Esophagus squamous epithelium (tissue), 5 donors: Measurements from ENCODE around the gene RCAN2. TPM values are rescaled to one million over a fixed set of nuclear protein-coding genes. Genes with fewer than 3 reads are reported as not detected.

Experiments
- DNase-seq: peaks from one replicate; lab custom pipeline; 2025; lab: John Stamatoyannopoulos, UW
- H3K27ac ChIP-seq, 4 donors: fragments of 200-600 bp; sonication (generic); one replicate each; pipeline ENCODE4 v1.5.1; 2016 to 2019; ENCODE audit warnings: mild to moderate bottlenecking in 1 of 4
- H3K27me3 ChIP-seq, 4 donors: fragments of 200-600 bp; sonication (generic); 1 replicate in 3 of 4; 2 replicates in 1 of 4; pipeline versions ENCODE4 v1.5.1 to v1.6.0; 2017 to 2021; ENCODE audit warnings: antibody characterized with exemption in 1 of 4
- H3K36me3 ChIP-seq, 3 donors: fragments of 200-600 bp; sonication (generic); one replicate each; pipeline ENCODE4 v1.5.1; 2016 to 2019
- H3K4me1 ChIP-seq, 3 donors: fragments of 200-600 bp; sonication (generic); one replicate each; pipeline ENCODE4 v1.5.1; 2017 to 2019
- H3K4me3 ChIP-seq, 4 donors: fragments of 200-600 bp; sonication (generic); 1 replicate in 3 of 4; 2 replicates in 1 of 4; pipeline ENCODE4 v1.5.1; 2016 to 2019; ENCODE audit warnings: mild to moderate bottlenecking in 2 of 4, moderate library complexity in 1 of 4
- H3K9me3 ChIP-seq, 3 donors: fragments of 200-600 bp; sonication (generic); one replicate each; pipeline ENCODE4 v1.5.1; 2016 to 2019
- POLR2A ChIP-seq, 4 donors: fragments of 450-650 bp; IDR thresholded peaks; one replicate each; pipeline ENCODE4 v1.6.1; 2017; ENCODE audit warnings: antibody characterized with exemption in 4 of 4, mild to moderate bottlenecking in 4 of 4, moderate library complexity in 3 of 4
- WGBS, 2 donors: methylation state at CpG; one replicate each; pipeline ENCODE4 v1.1.5; 2018; 5-methylcytosine and 5-hydroxymethylcytosine counted together
- intact Hi-C: fragments of 100-400 bp; cut with DNase I; formaldehyde crosslinking; loops from one replicate; pipeline ENCODE4 v1.15.0; 2022
- total RNA-seq, 4 donors: library from RNA; depleted of rRNA; stranded (reverse); fragments of >200 nt; gene quantifications; one replicate each; pipeline ENCODE4 v1.1.0, GENCODE V29; 2016
- TF ChIP-seq, protein P1 (sequence below), 6 experiments: fragments of 450-650 bp in 4 of 6; fragments of 200-600 bp in 2 of 6; sonication (generic) in 2 of 6; IDR thresholded peaks; one replicate each; pipeline ENCODE4 v1.5.1; 2016 to 2019; ENCODE audit warnings: antibody characterized with exemption in 6 of 6, mild to moderate bottlenecking in 4 of 6, moderate library complexity in 4 of 6
- donor health status: DM: yes; HTN: yes; CAD: no.

RCAN2 gene
- total RNA-seq, 4 donors from 2014 or later, result 1.4 to 12.4 (median 4.0) TPM

DNA sequence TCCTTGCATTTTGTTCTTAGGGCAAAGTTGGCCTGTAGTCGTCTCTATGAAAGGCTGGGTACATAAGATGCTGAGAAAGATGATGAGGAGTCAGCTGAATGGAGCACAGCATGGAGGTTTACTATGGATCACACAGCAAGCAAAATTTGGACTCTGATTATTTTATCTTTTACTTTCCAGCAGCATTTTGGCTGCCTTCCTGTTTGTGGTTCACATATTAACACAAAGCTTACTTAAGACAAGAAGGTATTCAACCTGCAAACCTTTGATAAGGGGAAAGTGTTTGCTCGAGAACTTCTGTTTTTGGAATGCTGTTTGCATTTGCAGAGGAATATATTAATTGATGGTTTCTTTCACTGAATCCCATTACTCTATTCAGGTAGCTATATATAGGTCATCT is 217.3 kb downstream of the RCAN2 start:
- WGBS, 2 donors, result 27 to 51% methylated on average over 2 of the region's 2 CpGs
- no peak for DNase-seq
- no peaks in the 10 kb centered on the region for H3K4me1 ChIP-seq
- no peak overlapping the region for H3K27ac ChIP-seq
- H3K36me3 ChIP-seq, result no peaks in the 10 kb centered on the region
- no peak overlapping the region for H3K4me3 ChIP-seq
- no peaks in the 10 kb centered on the region for H3K27me3 ChIP-seq
- no peaks in the 10 kb centered on the region for H3K9me3 ChIP-seq
- intact Hi-C loops, result no loop called here
- TF ChIP-seq, protein P1, sequence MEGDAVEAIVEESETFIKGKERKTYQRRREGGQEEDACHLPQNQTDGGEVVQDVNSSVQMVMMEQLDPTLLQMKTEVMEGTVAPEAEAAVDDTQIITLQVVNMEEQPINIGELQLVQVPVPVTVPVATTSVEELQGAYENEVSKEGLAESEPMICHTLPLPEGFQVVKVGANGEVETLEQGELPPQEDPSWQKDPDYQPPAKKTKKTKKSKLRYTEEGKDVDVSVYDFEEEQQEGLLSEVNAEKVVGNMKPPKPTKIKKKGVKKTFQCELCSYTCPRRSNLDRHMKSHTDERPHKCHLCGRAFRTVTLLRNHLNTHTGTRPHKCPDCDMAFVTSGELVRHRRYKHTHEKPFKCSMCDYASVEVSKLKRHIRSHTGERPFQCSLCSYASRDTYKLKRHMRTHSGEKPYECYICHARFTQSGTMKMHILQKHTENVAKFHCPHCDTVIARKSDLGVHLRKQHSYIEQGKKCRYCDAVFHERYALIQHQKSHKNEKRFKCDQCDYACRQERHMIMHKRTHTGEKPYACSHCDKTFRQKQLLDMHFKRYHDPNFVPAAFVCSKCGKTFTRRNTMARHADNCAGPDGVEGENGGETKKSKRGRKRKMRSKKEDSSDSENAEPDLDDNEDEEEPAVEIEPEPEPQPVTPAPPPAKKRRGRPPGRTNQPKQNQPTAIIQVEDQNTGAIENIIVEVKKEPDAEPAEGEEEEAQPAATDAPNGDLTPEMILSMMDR (IDR thresholded peaks at IDR 0.05), result no peak
- no peak for TF ChIP-seq POLR2A (IDR thresholded peaks at IDR 0.05)

GRCh38 chr6:46271728-46272127 is 219.5 kb downstream of the RCAN2 start:
- Histone ChIP-seq H3K27me3 (no peaks in the 10 kb centered on the region), H3K9me3 (no peaks in the 10 kb centered on the region), H3K4me3 (no peak overlapping the region), H3K27ac (no peak overlapping the region), H3K4me1 (no peaks in the 10 kb centered on the region), H3K36me3 (no peaks in the 10 kb centered on the region)
- TF ChIP-seq, protein P1 (IDR thresholded peaks at IDR 0.05), result no peak
- TF ChIP-seq POLR2A (IDR thresholded peaks at IDR 0.05), result no peak
- WGBS, 2 donors, result 69 to 84% methylated on average over 3 of the region's 3 CpGs
- DNase-seq, result no peak
- intact Hi-C loops, result no loop called here

GRCh38 chr6:46271107-46271506 is 220.1 kb downstream of the RCAN2 start:
- no peak for DNase-seq
- intact Hi-C loops, result no loop called here

GRCh38 chr6:46270336-46270735 is 220.9 kb downstream of the RCAN2 start:
- Histone ChIP-seq H3K4me3 (no peak overlapping the region), H3K9me3 (no peaks in the 10 kb centered on the region), H3K27me3 (no peaks in the 10 kb centered on the region), H3K36me3 (no peaks in the 10 kb centered on the region), H3K27ac (no peak overlapping the region), H3K4me1 (no peaks in the 10 kb centered on the region)
- TF ChIP-seq, protein P1 (IDR thresholded peaks at IDR 0.05), result no peak
- TF ChIP-seq POLR2A (IDR thresholded peaks at IDR 0.05), result no peak
- 66 to 79% methylated on average over 4 to 6 of the region's 7 CpGs for WGBS, 2 donors
- DNase-seq, result no peak
- intact Hi-C loops, result no loop called here

More at GRCh38 chr6:46271107-46271506, 220.1 kb downstream of the RCAN2 start:
- no peak for TF ChIP-seq POLR2A (IDR thresholded peaks at IDR 0.05)
- TF ChIP-seq, protein P1 (IDR thresholded peaks at IDR 0.05), result no peak
- no peaks in the 10 kb centered on the region for H3K9me3 ChIP-seq
- H3K4me1 ChIP-seq, result no peaks in the 10 kb centered on the region
- no peak overlapping the region for H3K4me3 ChIP-seq
- no peaks in the 10 kb centered on the region for H3K27me3 ChIP-seq
- no peak overlapping the region for H3K27ac ChIP-seq
- H3K36me3 ChIP-seq, result no peaks in the 10 kb centered on the region
- 50 to 70% methylated on average over 4 of the region's 4 CpGs for WGBS, 2 donors

DNA sequence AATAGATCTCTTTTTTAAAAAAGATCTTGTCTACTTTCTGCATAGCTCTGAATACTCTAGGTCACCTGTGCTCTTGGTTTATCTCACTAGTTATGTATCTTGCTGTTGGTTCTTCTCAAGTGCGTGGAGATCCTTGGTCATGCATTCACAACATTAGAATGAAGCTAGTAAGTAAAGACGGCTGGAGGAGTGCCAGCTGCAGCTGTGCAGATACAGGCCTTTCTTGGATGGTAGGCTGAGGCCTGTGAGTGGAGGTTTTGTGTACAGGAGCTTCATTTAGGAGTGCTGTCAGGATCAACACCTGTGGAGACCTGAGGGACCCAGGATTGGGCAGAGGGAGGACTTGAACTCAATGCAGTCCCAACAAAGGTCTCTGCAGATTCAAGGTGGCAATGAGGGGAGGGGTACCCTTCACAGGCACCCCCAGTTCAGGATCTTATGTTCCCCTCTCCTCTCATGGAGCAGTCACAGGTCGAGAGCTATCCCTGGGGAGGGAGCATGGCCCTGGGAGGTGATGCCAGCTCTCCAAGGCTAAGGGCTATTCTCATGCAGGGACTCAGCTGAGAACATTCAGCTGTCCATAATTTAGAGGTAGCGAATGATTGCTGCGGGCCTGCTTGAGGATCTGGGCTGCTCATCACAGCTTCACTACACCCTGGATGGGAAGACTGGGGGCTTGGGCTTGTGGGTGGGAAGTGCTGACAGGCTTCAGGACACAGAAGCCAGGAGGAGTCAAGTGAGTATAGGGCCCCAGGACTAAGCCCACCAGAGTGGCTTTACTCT is 221.6 kb downstream of the RCAN2 start:
- Histone ChIP-seq H3K36me3 (no peaks in the 10 kb centered on the region), H3K27ac (no peak overlapping the region), H3K27me3 (no peaks in the 10 kb centered on the region), H3K9me3 (no peaks in the 10 kb centered on the region), H3K4me1 (no peaks in the 10 kb centered on the region), H3K4me3 (no peak overlapping the region)
- DNase-seq, result no peak
- WGBS, 2 donors, result 49 to 69% methylated on average over 2 to 5 of the region's 5 CpGs
- no peak for TF ChIP-seq POLR2A (IDR thresholded peaks at IDR 0.05)
- intact Hi-C loops, result no loop called here
